Measurements from ENCODE around the gene HOPX.

The HOPX gene

DNA sequence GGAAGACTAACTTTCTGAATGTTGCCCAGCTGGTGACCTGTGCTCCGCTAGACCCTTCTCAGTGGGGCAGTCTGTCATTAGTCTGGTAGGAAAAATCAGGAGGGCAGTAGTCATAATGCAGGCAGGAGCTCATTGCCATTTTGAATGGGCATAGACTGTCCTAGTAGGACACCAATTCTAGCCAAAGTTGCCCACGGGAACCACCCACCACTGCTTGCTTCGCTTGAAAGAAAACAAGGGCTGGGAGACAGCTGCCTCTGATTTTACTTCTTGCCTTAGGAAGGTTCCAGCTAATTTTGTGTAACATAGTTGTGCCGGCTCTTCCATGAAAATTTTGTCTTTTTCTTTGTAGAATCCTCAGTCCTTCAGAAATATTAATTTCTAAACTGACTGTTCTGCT is 23.3 kb downstream of the HOPX start:
- H3K79me2 ChIP-seq, result no peaks in the 10 kb centered on the region
- TF ChIP-seq, protein P1, sequence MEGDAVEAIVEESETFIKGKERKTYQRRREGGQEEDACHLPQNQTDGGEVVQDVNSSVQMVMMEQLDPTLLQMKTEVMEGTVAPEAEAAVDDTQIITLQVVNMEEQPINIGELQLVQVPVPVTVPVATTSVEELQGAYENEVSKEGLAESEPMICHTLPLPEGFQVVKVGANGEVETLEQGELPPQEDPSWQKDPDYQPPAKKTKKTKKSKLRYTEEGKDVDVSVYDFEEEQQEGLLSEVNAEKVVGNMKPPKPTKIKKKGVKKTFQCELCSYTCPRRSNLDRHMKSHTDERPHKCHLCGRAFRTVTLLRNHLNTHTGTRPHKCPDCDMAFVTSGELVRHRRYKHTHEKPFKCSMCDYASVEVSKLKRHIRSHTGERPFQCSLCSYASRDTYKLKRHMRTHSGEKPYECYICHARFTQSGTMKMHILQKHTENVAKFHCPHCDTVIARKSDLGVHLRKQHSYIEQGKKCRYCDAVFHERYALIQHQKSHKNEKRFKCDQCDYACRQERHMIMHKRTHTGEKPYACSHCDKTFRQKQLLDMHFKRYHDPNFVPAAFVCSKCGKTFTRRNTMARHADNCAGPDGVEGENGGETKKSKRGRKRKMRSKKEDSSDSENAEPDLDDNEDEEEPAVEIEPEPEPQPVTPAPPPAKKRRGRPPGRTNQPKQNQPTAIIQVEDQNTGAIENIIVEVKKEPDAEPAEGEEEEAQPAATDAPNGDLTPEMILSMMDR (IDR thresholded peaks at IDR 0.05), result no peak
- no peak overlapping the region for H3K4me3 ChIP-seq (ENCODE audit: low read depth, low read length)
- H2AFZ ChIP-seq, result no peak overlapping the region
- no peak overlapping the region for H3K27ac ChIP-seq
- H3K27me3 ChIP-seq (ENCODE audit: control insufficient read depth, insufficient read depth, low read length), result no peaks in the 10 kb centered on the region
- H3K36me3 ChIP-seq (ENCODE audit: control insufficient read depth, insufficient read depth, low read length), result no peaks in the 10 kb centered on the region
- H3K4me2 ChIP-seq (ENCODE audit: low read length), result no peak overlapping the region
- no peaks in the 10 kb centered on the region for H3K9me3 ChIP-seq (ENCODE audit: control insufficient read depth, low read length)
- H3K9ac ChIP-seq, result no peak overlapping the region
- H3K4me1 ChIP-seq, result no peaks in the 10 kb centered on the region

DNA sequence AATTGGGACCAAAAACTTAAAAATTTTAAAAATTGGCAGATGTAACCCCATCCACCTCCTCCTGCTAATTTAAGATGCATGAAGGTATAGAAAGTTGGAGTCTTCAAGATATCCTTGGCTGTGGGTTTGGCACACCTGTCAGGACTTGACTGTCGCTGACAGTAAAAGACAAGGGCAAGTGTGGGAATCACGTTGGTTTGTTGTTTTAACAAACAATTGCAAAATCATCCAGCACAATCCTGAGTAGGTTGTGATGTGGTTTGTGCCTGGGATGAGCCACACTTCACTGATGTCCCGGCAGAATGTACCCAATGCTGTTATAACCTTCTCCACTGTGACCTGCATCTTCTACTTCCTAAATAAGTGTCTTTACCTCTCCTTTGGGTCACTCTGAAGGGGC is 24.0 kb downstream of the HOPX start:
- Histone ChIP-seq H3K4me2 (ENCODE audit: low read length) (no peak overlapping the region), H3K79me2 (no peaks in the 10 kb centered on the region), H2AFZ (no peak overlapping the region), H3K36me3 (ENCODE audit: control insufficient read depth, insufficient read depth, low read length) (no peaks in the 10 kb centered on the region), H3K9me3 (ENCODE audit: control insufficient read depth, low read length) (no peaks in the 10 kb centered on the region), H3K4me1 (no peaks in the 10 kb centered on the region), H3K27me3 (ENCODE audit: control insufficient read depth, insufficient read depth, low read length) (no peaks in the 10 kb centered on the region), H3K4me3 (ENCODE audit: low read depth, low read length) (no peak overlapping the region), H3K9ac (no peak overlapping the region), H3K27ac (no peak overlapping the region)
- TF ChIP-seq, protein P1 (IDR thresholded peaks at IDR 0.05), result no peak

DNA sequence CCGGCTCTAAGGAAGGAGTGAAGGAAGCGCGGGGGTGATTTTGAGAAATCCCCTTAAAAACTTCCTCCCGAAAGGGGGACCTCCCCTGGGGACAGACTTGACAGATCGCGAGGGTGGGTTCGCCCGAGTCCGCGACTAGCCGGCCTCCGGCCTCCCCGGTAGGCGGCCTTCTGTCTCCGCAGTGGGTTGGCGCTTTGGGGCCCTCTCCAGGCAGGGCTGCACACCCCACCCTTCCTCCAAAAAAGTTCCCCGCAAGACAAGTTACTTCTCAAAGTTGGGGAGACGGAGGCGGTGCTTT is 24.8 kb downstream of the HOPX start:
- Histone ChIP-seq H3K4me1 (no peaks in the 10 kb centered on the region), H3K4me2 (ENCODE audit: low read length) (peak overlapping the region; percentile 94), H3K9ac (no peak overlapping the region), H3K36me3 (ENCODE audit: control insufficient read depth, insufficient read depth, low read length) (no peaks in the 10 kb centered on the region), H3K9me3 (ENCODE audit: control insufficient read depth, low read length) (no peaks in the 10 kb centered on the region), H3K4me3 (ENCODE audit: low read depth, low read length) (peak overlapping the region; percentile 52), H3K27me3 (ENCODE audit: control insufficient read depth, insufficient read depth, low read length) (no peaks in the 10 kb centered on the region), H3K79me2 (no peaks in the 10 kb centered on the region), H2AFZ (peak overlapping the region; percentile 86), H3K27ac (no peak overlapping the region)
- TF ChIP-seq, protein P1 (IDR thresholded peaks at IDR 0.05), result no peak

DNA sequence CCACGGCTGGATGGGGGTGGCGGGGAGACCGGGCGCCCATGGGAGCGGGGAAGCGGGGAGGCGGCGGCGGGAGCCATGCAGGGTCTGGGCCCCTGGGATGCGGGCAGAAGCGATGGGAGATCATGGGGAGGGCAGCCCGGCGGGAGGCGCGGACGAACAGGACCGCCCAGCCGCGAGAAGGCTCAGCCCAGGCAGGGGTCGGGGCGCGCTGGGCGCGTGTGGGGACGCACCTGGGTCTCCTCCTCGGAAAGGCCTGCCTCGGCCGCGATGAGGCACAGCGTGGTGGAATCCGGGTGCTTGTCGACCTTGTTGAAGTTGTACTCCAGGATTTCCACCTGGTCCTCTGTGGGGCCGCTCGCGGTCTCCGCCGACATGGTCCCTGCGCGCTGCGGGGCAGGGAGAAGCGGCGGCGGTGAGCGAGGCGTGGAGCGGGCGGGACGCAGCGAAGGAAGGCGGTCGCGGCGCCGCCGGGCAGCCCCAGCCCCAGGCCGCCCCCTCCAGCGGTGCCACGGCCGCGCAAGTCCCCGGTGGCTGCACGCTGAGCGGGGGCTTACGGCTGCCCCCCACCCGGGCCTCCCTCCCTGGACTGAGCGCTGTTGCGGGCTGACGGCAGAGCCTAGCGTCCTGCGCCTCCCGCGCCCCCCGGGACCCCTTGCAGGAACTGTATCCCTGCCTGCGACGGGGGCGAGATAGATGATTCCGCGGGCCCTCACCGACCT is 25.3 kb downstream of the HOPX start:
- H3K9me3 ChIP-seq (ENCODE audit: control insufficient read depth, low read length), result no peaks in the 10 kb centered on the region
- no peak overlapping the region for H3K9ac ChIP-seq
- peak overlapping the region; percentile 42 for H3K27ac ChIP-seq
- TF ChIP-seq, protein P1 (IDR thresholded peaks at IDR 0.05), result no peak
- H3K36me3 ChIP-seq (ENCODE audit: control insufficient read depth, insufficient read depth, low read length), result no peaks in the 10 kb centered on the region
- no peaks in the 10 kb centered on the region for H3K27me3 ChIP-seq (ENCODE audit: control insufficient read depth, insufficient read depth, low read length)
- peak overlapping the region; percentile 52 for H3K4me3 ChIP-seq (ENCODE audit: low read depth, low read length)
- H2AFZ ChIP-seq, result peak overlapping the region; percentile 86
- H3K4me2 ChIP-seq (ENCODE audit: low read length), result peak overlapping the region; percentile 94
- H3K4me1 ChIP-seq, result no peaks in the 10 kb centered on the region
- H3K79me2 ChIP-seq, result no peaks in the 10 kb centered on the region

DNA sequence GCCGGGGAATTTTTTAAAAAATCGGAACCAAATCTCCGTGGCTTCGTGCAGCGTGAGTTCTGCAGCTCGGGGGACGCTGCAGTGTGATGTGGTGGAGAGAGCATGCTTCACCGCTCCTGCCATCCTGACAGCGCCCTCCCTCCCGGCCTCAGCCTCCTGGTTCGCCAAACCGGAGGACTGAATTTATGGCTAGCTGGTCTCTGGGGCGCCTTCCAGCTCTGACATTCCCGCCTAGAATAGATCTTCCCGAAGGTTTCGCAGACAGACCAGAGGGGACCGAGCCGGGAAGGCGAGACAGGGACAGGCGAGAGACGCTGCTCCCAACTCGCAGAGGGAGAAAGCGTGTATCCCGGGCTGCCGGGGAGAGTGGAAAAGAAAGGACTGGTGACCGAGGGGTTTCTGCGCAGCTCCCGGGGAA is 25.9 kb downstream of the HOPX start:
- no peaks in the 10 kb centered on the region for H3K4me1 ChIP-seq
- no peak overlapping the region for H3K9ac ChIP-seq
- H3K27ac ChIP-seq, result peak overlapping the region; percentile 42

More for the DNA sequence above, 25.9 kb downstream of the HOPX start:
- no peaks in the 10 kb centered on the region for H3K27me3 ChIP-seq (ENCODE audit: control insufficient read depth, insufficient read depth, low read length)
- H3K4me3 ChIP-seq (ENCODE audit: low read depth, low read length), result peak overlapping the region; percentile 52
- peak overlapping the region; percentile 86 for H2AFZ ChIP-seq
- no peaks in the 10 kb centered on the region for H3K79me2 ChIP-seq
- H3K4me2 ChIP-seq (ENCODE audit: low read length), result peak overlapping the region; percentile 94
- no peaks in the 10 kb centered on the region for H3K9me3 ChIP-seq (ENCODE audit: control insufficient read depth, low read length)
- TF ChIP-seq, protein P1 (IDR thresholded peaks at IDR 0.05), result no peak
- H3K36me3 ChIP-seq (ENCODE audit: control insufficient read depth, insufficient read depth, low read length), result no peaks in the 10 kb centered on the region
